Activated CD4-positive, alpha-beta memory T cell treated with anti-CD3 and anti-CD28 coated beads, Interleukin-2, amount 10 ng/mL, durations not matched to agents 7 days and 5 days (primary cell): ENCODE results near the gene SHB. TPM values are rescaled to one million over a fixed set of nuclear protein-coding genes. Genes with fewer than 3 reads are reported as not detected.
"Not testable (repeated sequence)": the region's sequence is repeated elsewhere in the genome, so short reads cannot be mapped to it uniquely, and the experiment has no call there.

Source experiments
- CTCF ChIA-PET: fragments of 350-600 bp; sonication (Branson Sonifier 250); formaldehyde crosslinking; loops from one replicate; lab custom pipeline; 2021; ENCODE audit warnings: antibody characterized with exemption, inconsistent platforms; lab: Charles Lee
- POLR2A ChIA-PET: fragments of 350-600 bp; sonication (Branson Sonifier 250); formaldehyde crosslinking; loops from one replicate; lab custom pipeline; 2021; ENCODE audit warnings: antibody characterized with exemption; lab: Charles Lee
- DNase-seq: peaks from one replicate; pipeline ENCODE4 v3.0.0-alpha.2; 2020
- H3K27ac Mint-ChIP-seq: one replicate; pipeline ENCODE4 v1.8.0; 2021; ENCODE audit warnings: mild to moderate bottlenecking, mixed read lengths
- H3K27me3 Mint-ChIP-seq: one replicate; pipeline ENCODE4 v1.8.0; 2021; ENCODE audit warnings: mixed read lengths
- H3K36me3 Mint-ChIP-seq: one replicate; pipeline ENCODE4 v1.8.0; 2021; ENCODE audit warnings: low read depth, mixed read lengths
- H3K4me1 Mint-ChIP-seq: one replicate; pipeline ENCODE4 v1.8.0; 2021; ENCODE audit warnings: mixed read lengths
- H3K4me3 Mint-ChIP-seq: one replicate; pipeline ENCODE4 v1.8.0; 2021; ENCODE audit warnings: mild to moderate bottlenecking, mixed read lengths
- H3K9me3 Mint-ChIP-seq: one replicate; pipeline ENCODE4 v1.8.0; 2021; ENCODE audit warnings: mixed read lengths
- total RNA-seq, 2 experiments: library from RNA; stranded (reverse); gene quantifications; one replicate each; pipeline ENCODE4 v1.2.3, GENCODE V29; 2021

SHB gene
- total RNA-seq, 2 experiments from 2014 or later = 0.93 to 1.0 TPM

- ChIA-PET POLR2A (interaction anchor here (1.5 kb wide), 1 partner anchor 23 kb away, joined by 4 read pairs; no protein-coding TSS in a partner anchor), CTCF (interaction anchor here (0.6 to 0.7 kb wide), 2 partner anchors 140 to 154 kb away, joined by 3 to 6 read pairs; no protein-coding TSS in a partner anchor)
- H3K9me3 Mint-ChIP-seq = no peaks in the 10 kb centered on the region
- H3K36me3 Mint-ChIP-seq = no peaks in the 10 kb centered on the region
- H3K4me1 Mint-ChIP-seq = no peaks in the 10 kb centered on the region
- H3K27me3 Mint-ChIP-seq = peaks cover 2% of the 10 kb centered on the region
- no peak overlapping the region for H3K4me3 Mint-ChIP-seq
- H3K27ac Mint-ChIP-seq = no peak overlapping the region
- DNase-seq = no peak
Measured at GRCh38 chr9:38053697-38054461, 15.1 kb downstream of the SHB start.

- H3K4me3 Mint-ChIP-seq = no peak overlapping the region
- peaks cover 6% of the 10 kb centered on the region for H3K4me1 Mint-ChIP-seq
- ChIA-PET POLR2A (interaction anchor here (1.5 kb wide), 1 partner anchor 17 kb away, joined by 3 read pairs; the partner anchor contains the start of gene SHB), CTCF (no interaction called here)
- no peaks in the 10 kb centered on the region for H3K36me3 Mint-ChIP-seq
- peaks cover 2% of the 10 kb centered on the region for H3K27me3 Mint-ChIP-seq
- no peaks in the 10 kb centered on the region for H3K9me3 Mint-ChIP-seq
- no peak overlapping the region for H3K27ac Mint-ChIP-seq
- DNase-seq = no peak
Measured at GRCh38 chr9:38051780-38052546, 17.1 kb downstream of the SHB start.

- no peaks in the 10 kb centered on the region for H3K36me3 Mint-ChIP-seq
- H3K27me3 Mint-ChIP-seq = peaks cover 2% of the 10 kb centered on the region
- H3K4me1 Mint-ChIP-seq = peaks cover 6% of the 10 kb centered on the region
- POLR2A ChIA-PET = no interaction called here
- H3K9me3 Mint-ChIP-seq = no peaks in the 10 kb centered on the region
- H3K4me3 Mint-ChIP-seq = no peak overlapping the region
- no peak for DNase-seq
- CTCF ChIA-PET = no interaction called here
- no peak overlapping the region for H3K27ac Mint-ChIP-seq
Measured at GRCh38 chr9:38048316-38048969, 20.6 kb downstream of the SHB start.

- no peak for DNase-seq
- ChIA-PET POLR2A (no interaction called here), CTCF (no interaction called here)
- Mint-ChIP-seq H3K27ac (no peak overlapping the region), H3K27me3 (peaks cover under 1% of the 10 kb centered on the region), H3K4me1 (peaks cover 6% of the 10 kb centered on the region), H3K4me3 (no peak overlapping the region), H3K36me3 (no peaks in the 10 kb centered on the region), H3K9me3 (no peaks in the 10 kb centered on the region)
Measured at GRCh38 chr9:38047301-38048251, 21.5 kb downstream of the SHB start.

GRCh38 chr9:38046661-38047300, 22.2 kb downstream of the SHB start:
- Mint-ChIP-seq H3K4me1 (peaks cover 6% of the 10 kb centered on the region), H3K4me3 (no peak overlapping the region), H3K27me3 (no peaks in the 10 kb centered on the region), H3K36me3 (no peaks in the 10 kb centered on the region), H3K27ac (no peak overlapping the region), H3K9me3 (no peaks in the 10 kb centered on the region)
- ChIA-PET CTCF (no interaction called here), POLR2A (no interaction called here)
- DNase-seq = no peak

GRCh38 chr9:38045939-38046338, 23.1 kb downstream of the SHB start:
- H3K27ac Mint-ChIP-seq, H3K4me1 Mint-ChIP-seq, H3K27me3 Mint-ChIP-seq, H3K4me3 Mint-ChIP-seq, H3K36me3 Mint-ChIP-seq, H3K9me3 Mint-ChIP-seq, POLR2A ChIA-PET, DNase-seq, CTCF ChIA-PET: not testable (repeated sequence)

- no peaks in the 10 kb centered on the region for H3K36me3 Mint-ChIP-seq
Measured at GRCh38 chr9:38044706-38045105, 24.3 kb downstream of the SHB start.

GRCh38 chr9:38043931-38044623, 24.9 kb downstream of the SHB start:
- DNase-seq = no peak
- H3K36me3 Mint-ChIP-seq = no peaks in the 10 kb centered on the region
- CTCF ChIA-PET = interaction anchor here (1.4 kb wide), 1 partner anchor 11 kb away, joined by 3 read pairs; no protein-coding TSS in a partner anchor
- H3K4me3 Mint-ChIP-seq = no peak overlapping the region
- peaks cover 6% of the 10 kb centered on the region for H3K4me1 Mint-ChIP-seq
- no peaks in the 10 kb centered on the region for H3K27me3 Mint-ChIP-seq
- no peaks in the 10 kb centered on the region for H3K9me3 Mint-ChIP-seq
- H3K27ac Mint-ChIP-seq = no peak overlapping the region
- POLR2A ChIA-PET = no interaction called here

More at GRCh38 chr9:38044706-38045105, 24.3 kb downstream of the SHB start:
- ChIA-PET CTCF (interaction anchor here (0.9 to 1.4 kb wide), 2 partner anchors 10 to 133 kb away, joined by 3 read pairs; no protein-coding TSS in a partner anchor), POLR2A (no interaction called here)
- H3K9me3 Mint-ChIP-seq = no peaks in the 10 kb centered on the region
- H3K27me3 Mint-ChIP-seq = no peaks in the 10 kb centered on the region
- peaks cover 6% of the 10 kb centered on the region for H3K4me1 Mint-ChIP-seq
- no peak for DNase-seq
- no peak overlapping the region for H3K4me3 Mint-ChIP-seq
- H3K27ac Mint-ChIP-seq = no peak overlapping the region

- CTCF ChIA-PET = no interaction called here
Measured at GRCh38 chr9:38042626-38043357, 26.2 kb downstream of the SHB start.

GRCh38 chr9:38041564-38042243, 27.3 kb downstream of the SHB start:
- Mint-ChIP-seq H3K9me3 (no peaks in the 10 kb centered on the region), H3K4me1 (peaks cover 6% of the 10 kb centered on the region), H3K36me3 (no peaks in the 10 kb centered on the region), H3K27ac (no peak overlapping the region), H3K4me3 (no peak overlapping the region), H3K27me3 (no peaks in the 10 kb centered on the region)
- DNase-seq = no peak
- CTCF ChIA-PET = no interaction called here
- POLR2A ChIA-PET = no interaction called here

More at GRCh38 chr9:38042626-38043357, 26.2 kb downstream of the SHB start:
- Mint-ChIP-seq H3K9me3 (no peaks in the 10 kb centered on the region), H3K4me3 (no peak overlapping the region), H3K4me1 (peaks cover 11% of the 10 kb centered on the region), H3K27ac (no peak overlapping the region), H3K27me3 (no peaks in the 10 kb centered on the region), H3K36me3 (no peaks in the 10 kb centered on the region)
- no peak for DNase-seq
- POLR2A ChIA-PET = no interaction called here
